Measurements from ENCODE around the gene XRCC3. TPM values are rescaled to one million over a fixed set of nuclear protein-coding genes. Genes with fewer than 3 reads are reported as not detected.

XRCC3 gene
- 28.4 to 33.0 TPM (median 29.8 TPM) in 5 replicates for total RNA-seq (2022; extraction: Qiagen RNA extraction)

DNA sequence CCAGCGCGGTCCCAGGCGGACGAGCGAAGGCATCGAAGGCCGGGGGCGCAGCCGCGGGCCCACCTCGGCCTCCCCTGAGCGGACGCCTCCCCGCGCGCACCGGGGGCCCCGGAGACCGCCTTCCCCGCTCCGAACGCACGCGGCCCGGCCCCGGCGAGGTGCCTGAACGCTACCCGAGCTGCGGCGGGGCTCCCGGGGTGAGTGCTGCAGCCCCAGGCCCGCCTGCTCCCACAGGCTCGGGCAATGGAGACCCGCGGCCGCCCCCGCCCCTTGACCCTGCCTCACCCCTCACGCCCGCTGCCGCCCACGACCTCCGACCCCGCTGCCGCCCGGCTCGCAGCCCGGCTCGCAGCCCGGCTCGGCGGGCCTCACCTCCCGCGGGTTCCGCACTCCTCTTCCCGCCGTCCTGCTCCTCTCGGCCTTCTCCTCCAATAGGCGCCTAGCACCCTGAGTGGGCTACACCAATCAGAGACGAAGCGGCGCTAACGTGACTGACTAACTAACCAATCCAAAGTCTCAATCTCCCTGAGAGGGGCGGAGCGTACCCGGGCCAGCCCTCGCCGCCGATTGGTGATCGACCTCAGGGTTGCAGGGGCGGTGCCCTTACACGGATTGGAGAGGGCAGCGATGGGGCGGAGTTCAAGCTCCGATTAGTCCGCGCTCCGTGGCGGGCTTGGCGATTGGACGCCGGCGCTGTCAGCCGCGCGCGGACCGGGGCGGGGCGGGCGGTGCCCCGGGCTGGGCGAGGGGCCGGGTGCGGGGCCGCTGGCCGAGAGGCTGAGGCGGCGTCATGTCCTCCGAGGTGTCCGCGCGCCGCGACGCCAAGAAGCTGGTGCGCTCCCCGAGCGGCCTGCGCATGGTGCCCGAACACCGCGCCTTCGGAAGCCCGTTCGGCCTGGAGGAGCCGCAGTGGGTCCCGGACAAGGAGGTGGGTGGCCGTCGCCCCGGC, at the start of gene XRCC3, which contains the start of gene ZFYVE21:
TSS of gene XRCC3 (minus strand) at position 400 of the 949 bp plus-strand sequence. CDS start 4,364 bp downstream, outside the sequence.
TSS of gene ZFYVE21 (plus strand) at position 759 of the 949 bp plus-strand sequence. CDS start at position 791, 32 bp downstream.

Other genes with a start within 250 kb of the XRCC3 start
- gene CKB, start 192.6 kb downstream of the XRCC3 start, total RNA-seq (2022; extraction: Qiagen RNA extraction), result 65.2 to 111 TPM (median 100 TPM) in 5 replicates
- 15.7 to 32.6 TPM (median 29.5 TPM) in 5 replicates for gene TRMT61A, start 186.3 kb downstream of the XRCC3 start, total RNA-seq (2022; extraction: Qiagen RNA extraction)
- 20.9 to 24.1 TPM (median 23.2 TPM) in 5 replicates for gene BAG5, start 152.8 kb downstream of the XRCC3 start, total RNA-seq (2022; extraction: Qiagen RNA extraction)
- gene COA8, start 152.5 kb downstream of the XRCC3 start, total RNA-seq (2022; extraction: Qiagen RNA extraction), result 49.6 to 54.3 TPM (median 52.7 TPM) in 5 replicates
- 90.6 to 121 TPM (median 102 TPM) in 5 replicates for gene KLC1, start 86.2 kb downstream of the XRCC3 start, total RNA-seq (2022; extraction: Qiagen RNA extraction)
- 33.3 to 44.8 TPM (median 37.8 TPM) in 5 replicates for gene ZFYVE21, start 359 bp upstream of the XRCC3 start, total RNA-seq (2022; extraction: Qiagen RNA extraction)
- 5.0 to 5.9 TPM (median 5.3 TPM) in 5 replicates for gene PPP1R13B, start 132.1 kb upstream of the XRCC3 start, total RNA-seq (2022; extraction: Qiagen RNA extraction)
- not detected in 5 replicates for gene TDRD9, start 213.0 kb upstream of the XRCC3 start, total RNA-seq (2022; extraction: Qiagen RNA extraction)
- not detected in 5 replicates for gene RD3L, start 227.1 kb upstream of the XRCC3 start, total RNA-seq (2022; extraction: Qiagen RNA extraction)